ENCODE data around the gene SH3RF3.
A peak's percentile ranks its signal among the peaks of the same experiment; 100 is the strongest.
"Not testable (repeated sequence)": the region's sequence is repeated elsewhere in the genome, so short reads cannot be mapped to it uniquely, and the experiment has no call there.

The SH3RF3 gene

GRCh38 chr2:109120166-109120565 lies 8.8 kb upstream of the SH3RF3 start:
- no peak for DNase-seq

- not testable (repeated sequence) for DNase-seq
Measured at GRCh38 chr2:109120686-109121085, 8.3 kb upstream of the SH3RF3 start.

- DNase-seq = no peak
Measured at GRCh38 chr2:109123586-109124201, 5.3 kb upstream of the SH3RF3 start.

GRCh38 chr2:109124982-109125592 lies 3.9 kb upstream of the SH3RF3 start:
- DNase-seq = no peak

GRCh38 chr2:109125593-109126500 lies 3.2 kb upstream of the SH3RF3 start:
- DNase-seq = no peak

- no peak for DNase-seq
Measured at GRCh38 chr2:109126501-109126860, 2.5 kb upstream of the SH3RF3 start.

- no peak for DNase-seq
Measured at GRCh38 chr2:109127556-109127955, 1.4 kb upstream of the SH3RF3 start.

- DNase-seq = peak; percentile 71
Measured at GRCh38 chr2:109128048-109128615, 873 bp upstream of the SH3RF3 start.

GRCh38 chr2:109129356-109129920 lies 433 bp downstream of the SH3RF3 start:
- peak; percentile 45 for DNase-seq

- DNase-seq = no peak
Measured at GRCh38 chr2:109129921-109130722, 1.1 kb downstream of the SH3RF3 start.

- DNase-seq = no peak
Measured at GRCh38 chr2:109130723-109130995, 1.7 kb downstream of the SH3RF3 start.

- no peak for DNase-seq
Measured at GRCh38 chr2:109131777-109132176, 2.8 kb downstream of the SH3RF3 start.

- DNase-seq = no peak
Measured at GRCh38 chr2:109132626-109133025, 3.6 kb downstream of the SH3RF3 start.

GRCh38 chr2:109133746-109134145 lies 4.7 kb downstream of the SH3RF3 start:
- DNase-seq = no peak

- no peak for DNase-seq
Measured at GRCh38 chr2:109134741-109135358, 5.8 kb downstream of the SH3RF3 start.

GRCh38 chr2:109135359-109136197 lies 6.6 kb downstream of the SH3RF3 start:
- no peak for DNase-seq

- DNase-seq = no peak
Measured at GRCh38 chr2:109136542-109136941, 7.5 kb downstream of the SH3RF3 start.

GRCh38 chr2:109137616-109138015 lies 8.6 kb downstream of the SH3RF3 start:
- no peak for DNase-seq

- DNase-seq = peak; percentile 42
Measured at GRCh38 chr2:109138449-109138848, 9.4 kb downstream of the SH3RF3 start.

- DNase-seq = no peak
Measured at GRCh38 chr2:109139002-109139401, 10.0 kb downstream of the SH3RF3 start.

- DNase-seq = no peak
Measured at GRCh38 chr2:109139865-109140396, 10.9 kb downstream of the SH3RF3 start.
